Measurements from ENCODE around the gene GPR84.

GPR84 gene

DNA sequence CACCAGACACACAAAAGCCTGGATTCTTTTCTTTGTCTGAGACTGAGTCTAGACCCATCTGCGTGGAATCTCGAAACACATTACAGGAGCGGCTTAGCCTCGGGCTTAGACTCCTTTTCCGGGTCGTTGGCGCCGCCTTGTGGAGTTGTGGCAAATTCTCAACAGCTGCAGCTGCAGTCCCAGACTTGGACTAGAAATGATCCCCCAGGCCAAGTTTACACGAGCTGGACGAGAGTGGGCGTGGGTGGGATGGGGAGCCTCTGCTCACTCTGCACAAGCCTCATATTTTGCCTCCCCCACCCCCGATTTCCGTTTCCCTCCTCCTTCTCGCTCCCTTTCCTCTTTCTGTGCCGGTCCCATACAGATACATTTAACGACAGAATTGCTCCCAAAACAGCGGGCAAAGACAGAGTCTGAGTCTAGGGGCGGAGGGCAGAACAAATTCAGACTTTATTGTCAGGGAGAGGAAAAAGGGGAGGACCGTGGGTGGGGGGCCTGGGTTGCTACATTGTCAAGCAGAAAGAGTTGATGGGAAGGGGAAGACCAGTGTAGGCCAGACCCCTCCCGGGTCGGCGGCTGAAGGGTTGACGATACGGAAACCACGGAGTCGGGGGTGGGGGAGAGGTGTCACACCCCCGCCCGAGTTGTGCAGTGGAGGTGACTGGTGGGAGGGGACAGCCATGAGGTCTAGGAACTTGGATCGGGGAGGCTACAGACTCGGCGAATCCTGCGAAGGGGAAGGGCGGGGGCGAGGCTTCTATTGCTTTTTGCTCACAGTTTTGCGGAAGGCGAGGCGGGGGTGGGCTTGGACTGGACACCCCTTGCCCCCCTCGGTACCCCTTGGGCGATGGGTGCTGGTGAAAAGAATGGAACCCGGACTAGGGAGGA lies 4.7 kb upstream of the GPR84 start:
- no peak overlapping the region for H3K4me3 ChIP-seq (ENCODE audit: low read length)
- no peaks in the 10 kb centered on the region for H3K36me3 ChIP-seq (ENCODE audit: control insufficient read depth, insufficient read depth, low read length)
- H3K9ac ChIP-seq (ENCODE audit: low read length), result peak overlapping the region; percentile 11
- no peaks in the 10 kb centered on the region for H3K9me3 ChIP-seq (ENCODE audit: control insufficient read depth, low read length)
- H3K4me1 ChIP-seq (ENCODE audit: control insufficient read depth, insufficient read depth, low read length), result peaks cover 37% of the 10 kb centered on the region
- H3K27me3 ChIP-seq (ENCODE audit: control insufficient read depth, insufficient read depth, low read length), result peaks cover 9% of the 10 kb centered on the region

GRCh38 chr12:54368025-54368708 lies 3.9 kb upstream of the GPR84 start:
- H3K4me1 ChIP-seq (ENCODE audit: control insufficient read depth, insufficient read depth, low read length), result peaks cover 33% of the 10 kb centered on the region
- no peak overlapping the region for H3K4me3 ChIP-seq (ENCODE audit: low read length)
- H3K36me3 ChIP-seq (ENCODE audit: control insufficient read depth, insufficient read depth, low read length), result no peaks in the 10 kb centered on the region
- H3K9me3 ChIP-seq (ENCODE audit: control insufficient read depth, low read length), result no peaks in the 10 kb centered on the region
- H3K27me3 ChIP-seq (ENCODE audit: control insufficient read depth, insufficient read depth, low read length), result peaks cover 12% of the 10 kb centered on the region
- H3K9ac ChIP-seq (ENCODE audit: low read length), result no peak overlapping the region

DNA sequence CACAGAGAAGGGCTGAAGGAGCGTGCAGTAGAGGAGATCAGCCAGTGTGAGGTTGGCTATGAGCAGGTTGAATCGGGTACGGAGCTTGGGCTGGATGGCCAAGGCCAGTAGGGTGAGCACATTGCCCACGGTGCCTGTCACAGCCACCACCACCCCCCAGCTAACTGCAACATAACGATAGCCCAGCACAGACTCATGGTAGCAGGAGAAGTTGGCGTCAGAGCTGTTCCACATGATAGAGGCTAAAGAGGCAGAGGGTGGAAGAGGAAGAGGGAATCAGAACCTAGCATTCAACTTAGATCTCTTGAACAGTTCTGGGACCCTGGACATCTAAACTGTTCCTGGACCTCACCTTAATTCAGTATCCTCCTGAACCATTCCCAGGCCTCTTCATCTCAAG lies 668 bp downstream of the GPR84 start:
- Histone ChIP-seq H3K36me3 (ENCODE audit: control insufficient read depth, insufficient read depth, low read length) (no peaks in the 10 kb centered on the region), H3K9me3 (ENCODE audit: control insufficient read depth, low read length) (no peaks in the 10 kb centered on the region), H3K4me3 (ENCODE audit: low read length) (no peak overlapping the region), H3K9ac (ENCODE audit: low read length) (no peak overlapping the region), H3K27me3 (ENCODE audit: control insufficient read depth, insufficient read depth, low read length) (peaks cover 8% of the 10 kb centered on the region), H3K4me1 (ENCODE audit: control insufficient read depth, insufficient read depth, low read length) (peaks cover 14% of the 10 kb centered on the region)

- no peaks in the 10 kb centered on the region for H3K9me3 ChIP-seq (ENCODE audit: control insufficient read depth, low read length)
- no peaks in the 10 kb centered on the region for H3K36me3 ChIP-seq (ENCODE audit: control insufficient read depth, insufficient read depth, low read length)
- no peak overlapping the region for H3K4me3 ChIP-seq (ENCODE audit: low read length)
- peaks cover 14% of the 10 kb centered on the region for H3K4me1 ChIP-seq (ENCODE audit: control insufficient read depth, insufficient read depth, low read length)
- H3K27me3 ChIP-seq (ENCODE audit: control insufficient read depth, insufficient read depth, low read length), result peaks cover 8% of the 10 kb centered on the region
- no peak overlapping the region for H3K9ac ChIP-seq (ENCODE audit: low read length)
Observed at GRCh38 chr12:54363047-54363446, 1.2 kb downstream of the GPR84 start.

- Histone ChIP-seq H3K9me3 (ENCODE audit: control insufficient read depth, low read length) (no peaks in the 10 kb centered on the region), H3K4me3 (ENCODE audit: low read length) (no peak overlapping the region), H3K36me3 (ENCODE audit: control insufficient read depth, insufficient read depth, low read length) (no peaks in the 10 kb centered on the region), H3K27me3 (ENCODE audit: control insufficient read depth, insufficient read depth, low read length) (peaks cover 8% of the 10 kb centered on the region), H3K4me1 (ENCODE audit: control insufficient read depth, insufficient read depth, low read length) (peaks cover 18% of the 10 kb centered on the region), H3K9ac (ENCODE audit: low read length) (no peak overlapping the region)
Observed at GRCh38 chr12:54360717-54361456, 3.4 kb downstream of the GPR84 start.

DNA sequence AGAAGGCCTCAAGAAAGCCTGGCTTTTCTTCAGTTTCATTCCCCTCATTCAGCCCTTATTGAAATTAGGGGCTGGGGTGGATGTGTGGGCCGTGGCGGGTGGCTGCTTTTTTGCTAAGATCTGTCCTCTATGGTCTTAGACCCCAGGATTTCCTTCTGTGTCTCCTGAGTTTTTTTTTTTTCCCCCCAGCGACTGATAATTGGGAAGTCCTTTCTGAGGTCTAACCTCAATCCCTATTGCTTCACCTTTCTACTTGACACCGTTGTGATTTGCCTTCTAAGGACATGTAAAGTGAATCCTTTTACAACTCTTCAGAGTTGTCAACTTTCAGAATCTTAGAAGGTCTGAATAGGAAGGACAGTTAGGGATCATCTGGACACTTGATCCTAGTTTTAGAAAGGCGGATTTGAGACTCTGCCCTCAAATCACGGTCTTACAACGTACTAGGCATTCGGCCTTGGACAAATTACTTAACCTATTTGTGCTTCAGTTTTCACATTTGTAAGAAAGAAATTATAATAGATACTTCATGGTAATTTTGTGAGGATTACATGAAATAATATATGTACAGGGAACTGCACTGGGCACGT lies 4.4 kb downstream of the GPR84 start:
- Histone ChIP-seq H3K36me3 (ENCODE audit: control insufficient read depth, insufficient read depth, low read length) (no peaks in the 10 kb centered on the region), H3K9ac (ENCODE audit: low read length) (peak overlapping the region; percentile 87), H3K4me3 (ENCODE audit: low read length) (peak overlapping the region; percentile 85), H3K27me3 (ENCODE audit: control insufficient read depth, insufficient read depth, low read length) (peaks cover 8% of the 10 kb centered on the region), H3K9me3 (ENCODE audit: control insufficient read depth, low read length) (no peaks in the 10 kb centered on the region), H3K4me1 (ENCODE audit: control insufficient read depth, insufficient read depth, low read length) (peaks cover 18% of the 10 kb centered on the region)

- H3K36me3 ChIP-seq (ENCODE audit: control insufficient read depth, insufficient read depth, low read length), result no peaks in the 10 kb centered on the region
- no peaks in the 10 kb centered on the region for H3K9me3 ChIP-seq (ENCODE audit: control insufficient read depth, low read length)
- H3K9ac ChIP-seq (ENCODE audit: low read length), result peak overlapping the region; percentile 87
- peak overlapping the region; percentile 85 for H3K4me3 ChIP-seq (ENCODE audit: low read length)
- peaks cover 8% of the 10 kb centered on the region for H3K27me3 ChIP-seq (ENCODE audit: control insufficient read depth, insufficient read depth, low read length)
- peaks cover 18% of the 10 kb centered on the region for H3K4me1 ChIP-seq (ENCODE audit: control insufficient read depth, insufficient read depth, low read length)
Observed at GRCh38 chr12:54358945-54359761, 5.1 kb downstream of the GPR84 start.

- H3K36me3 ChIP-seq (ENCODE audit: control insufficient read depth, insufficient read depth, low read length), result no peaks in the 10 kb centered on the region
- peak overlapping the region; percentile 85 for H3K4me3 ChIP-seq (ENCODE audit: low read length)
Observed at GRCh38 chr12:54358191-54358944, 5.9 kb downstream of the GPR84 start.

GRCh38 chr12:54357506-54358190 lies 6.6 kb downstream of the GPR84 start:
- peaks cover 18% of the 10 kb centered on the region for H3K4me1 ChIP-seq (ENCODE audit: control insufficient read depth, insufficient read depth, low read length)
- no peaks in the 10 kb centered on the region for H3K36me3 ChIP-seq (ENCODE audit: control insufficient read depth, insufficient read depth, low read length)
- no peak overlapping the region for H3K4me3 ChIP-seq (ENCODE audit: low read length)
- no peak overlapping the region for H3K9ac ChIP-seq (ENCODE audit: low read length)
- H3K27me3 ChIP-seq (ENCODE audit: control insufficient read depth, insufficient read depth, low read length), result no peaks in the 10 kb centered on the region
- no peaks in the 10 kb centered on the region for H3K9me3 ChIP-seq (ENCODE audit: control insufficient read depth, low read length)

More at GRCh38 chr12:54358191-54358944, 5.9 kb downstream of the GPR84 start:
- Histone ChIP-seq H3K4me1 (ENCODE audit: control insufficient read depth, insufficient read depth, low read length) (peaks cover 18% of the 10 kb centered on the region), H3K27me3 (ENCODE audit: control insufficient read depth, insufficient read depth, low read length) (peaks cover 7% of the 10 kb centered on the region), H3K9me3 (ENCODE audit: control insufficient read depth, low read length) (no peaks in the 10 kb centered on the region), H3K9ac (ENCODE audit: low read length) (peak overlapping the region; percentile 87)

- Histone ChIP-seq H3K4me1 (ENCODE audit: control insufficient read depth, insufficient read depth, low read length) (peaks cover 18% of the 10 kb centered on the region), H3K9me3 (ENCODE audit: control insufficient read depth, low read length) (no peaks in the 10 kb centered on the region), H3K4me3 (ENCODE audit: low read length) (no peak overlapping the region), H3K9ac (ENCODE audit: low read length) (no peak overlapping the region), H3K36me3 (ENCODE audit: control insufficient read depth, insufficient read depth, low read length) (no peaks in the 10 kb centered on the region), H3K27me3 (ENCODE audit: control insufficient read depth, insufficient read depth, low read length) (no peaks in the 10 kb centered on the region)
Observed at GRCh38 chr12:54356951-54357356, 7.3 kb downstream of the GPR84 start.

All from mucosa of stomach (tissue), 1 donor.